GM13976 (cell line): Measurements from ENCODE around the gene INPP5B.

Source experiments
- DNase-seq: peaks from one replicate; pipeline ENCODE4 v3.0.0; 2012; ENCODE audit warnings: low spot score
- in situ Hi-C: fragments of 300-500 bp; cut with MboI; formaldehyde crosslinking; loops from one replicate; pipeline ENCODE4 v1.12.0; 2022; ENCODE audit warnings: low sequenced_read_pairs, mixed read lengths, inconsistent platforms; ENCODE audit not compliant: unreplicated experiment
- TF ChIP-seq, protein P1 (sequence below): IDR thresholded peaks from 2 replicates; pipeline ENCODE4 v1.5.1; 2012; ENCODE audit warnings: borderline replicate concordance, mild to moderate bottlenecking; ENCODE audit not compliant: insufficient read depth; ENCODE audit errors: extremely low read depth, missing control alignments, control extremely low read depth

Gene INPP5B

DNA sequence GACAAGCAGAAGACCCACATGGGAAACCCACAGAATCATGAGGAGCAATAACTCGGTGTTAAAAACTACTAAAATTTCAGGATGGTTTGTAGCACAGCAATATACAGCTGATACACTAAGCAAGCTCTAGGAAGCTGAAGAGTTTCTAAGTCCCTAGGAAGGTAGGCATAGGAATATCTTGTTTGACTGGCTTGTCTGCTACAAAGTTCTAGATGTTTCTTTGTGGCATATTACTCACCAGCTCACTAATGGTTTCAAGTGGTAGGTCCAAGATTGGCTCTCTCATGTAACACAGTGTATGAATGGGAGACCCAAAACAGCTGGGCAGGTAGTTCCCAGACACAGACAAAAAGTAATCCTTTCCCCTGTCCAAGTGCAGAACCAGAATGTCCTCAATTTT lies 74.2 kb downstream of the INPP5B start:
- DNase-seq: no peak
- TF ChIP-seq, protein P1, sequence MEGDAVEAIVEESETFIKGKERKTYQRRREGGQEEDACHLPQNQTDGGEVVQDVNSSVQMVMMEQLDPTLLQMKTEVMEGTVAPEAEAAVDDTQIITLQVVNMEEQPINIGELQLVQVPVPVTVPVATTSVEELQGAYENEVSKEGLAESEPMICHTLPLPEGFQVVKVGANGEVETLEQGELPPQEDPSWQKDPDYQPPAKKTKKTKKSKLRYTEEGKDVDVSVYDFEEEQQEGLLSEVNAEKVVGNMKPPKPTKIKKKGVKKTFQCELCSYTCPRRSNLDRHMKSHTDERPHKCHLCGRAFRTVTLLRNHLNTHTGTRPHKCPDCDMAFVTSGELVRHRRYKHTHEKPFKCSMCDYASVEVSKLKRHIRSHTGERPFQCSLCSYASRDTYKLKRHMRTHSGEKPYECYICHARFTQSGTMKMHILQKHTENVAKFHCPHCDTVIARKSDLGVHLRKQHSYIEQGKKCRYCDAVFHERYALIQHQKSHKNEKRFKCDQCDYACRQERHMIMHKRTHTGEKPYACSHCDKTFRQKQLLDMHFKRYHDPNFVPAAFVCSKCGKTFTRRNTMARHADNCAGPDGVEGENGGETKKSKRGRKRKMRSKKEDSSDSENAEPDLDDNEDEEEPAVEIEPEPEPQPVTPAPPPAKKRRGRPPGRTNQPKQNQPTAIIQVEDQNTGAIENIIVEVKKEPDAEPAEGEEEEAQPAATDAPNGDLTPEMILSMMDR: no peak
- in situ Hi-C loops: no loop called here

DNA sequence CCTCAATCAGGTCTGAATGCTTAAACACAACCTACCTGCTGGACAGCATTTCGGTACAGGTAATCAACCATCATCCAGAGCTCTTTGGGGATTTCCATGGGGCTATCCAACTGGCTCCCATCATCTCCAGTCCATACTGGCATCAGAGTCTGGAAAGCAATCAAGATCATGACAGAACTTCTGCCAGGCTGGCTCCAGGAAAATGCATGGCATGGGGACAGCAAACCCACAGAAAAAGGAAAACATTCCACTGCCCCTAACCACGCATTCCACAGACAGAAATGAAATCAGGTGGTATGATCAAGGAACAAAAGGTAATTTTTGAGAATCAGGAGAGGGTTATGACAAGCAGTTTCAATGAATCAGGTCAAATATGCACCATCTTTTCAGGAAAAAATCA lies 78.4 kb downstream of the INPP5B start:
- in situ Hi-C loops: no loop called here
- DNase-seq: no peak
- TF ChIP-seq, protein P1: no peak

DNA sequence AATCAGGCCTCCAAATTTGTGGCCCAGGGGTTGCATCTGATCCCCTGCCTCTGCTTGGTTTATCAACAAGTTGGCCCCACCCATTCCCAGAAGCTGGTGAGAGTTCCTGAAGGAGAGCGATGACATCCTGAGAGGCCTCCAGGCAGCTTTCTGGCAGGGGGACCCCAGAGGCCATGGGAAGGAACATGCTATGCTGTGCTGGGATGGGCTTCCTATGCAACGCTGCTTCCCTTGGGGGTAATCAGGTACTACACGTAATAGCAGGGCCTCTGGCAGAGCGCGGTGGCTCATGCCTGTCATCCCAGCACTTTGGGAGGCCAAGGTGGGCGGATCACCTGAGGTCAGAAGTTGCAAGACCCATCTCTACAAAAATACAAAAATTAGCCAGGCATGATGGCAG lies 79.1 kb downstream of the INPP5B start:
- TF ChIP-seq, protein P1: no peak
- no peak for DNase-seq
- in situ Hi-C loops: no loop called here

DNA sequence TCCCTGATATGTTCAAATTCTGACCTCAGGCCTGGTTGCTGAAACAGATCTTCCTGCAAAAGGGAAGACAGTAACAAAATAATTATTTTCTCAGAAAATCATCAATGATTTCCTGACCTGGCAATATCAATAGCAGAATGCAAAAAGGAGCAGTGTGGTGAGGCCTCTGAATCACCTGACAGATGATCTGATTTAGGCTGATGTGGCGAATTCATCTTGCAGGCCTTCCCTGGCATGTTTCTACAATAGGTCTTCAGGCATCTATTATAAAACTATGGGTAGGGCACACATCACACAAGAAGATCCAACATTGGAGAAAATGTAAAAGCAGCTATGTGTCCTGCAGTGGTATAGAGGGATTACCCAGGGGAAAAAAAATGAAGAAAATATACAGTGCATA lies 80.4 kb downstream of the INPP5B start:
- TF ChIP-seq, protein P1: no peak
- in situ Hi-C loops: no loop called here
- DNase-seq: no peak

DNA sequence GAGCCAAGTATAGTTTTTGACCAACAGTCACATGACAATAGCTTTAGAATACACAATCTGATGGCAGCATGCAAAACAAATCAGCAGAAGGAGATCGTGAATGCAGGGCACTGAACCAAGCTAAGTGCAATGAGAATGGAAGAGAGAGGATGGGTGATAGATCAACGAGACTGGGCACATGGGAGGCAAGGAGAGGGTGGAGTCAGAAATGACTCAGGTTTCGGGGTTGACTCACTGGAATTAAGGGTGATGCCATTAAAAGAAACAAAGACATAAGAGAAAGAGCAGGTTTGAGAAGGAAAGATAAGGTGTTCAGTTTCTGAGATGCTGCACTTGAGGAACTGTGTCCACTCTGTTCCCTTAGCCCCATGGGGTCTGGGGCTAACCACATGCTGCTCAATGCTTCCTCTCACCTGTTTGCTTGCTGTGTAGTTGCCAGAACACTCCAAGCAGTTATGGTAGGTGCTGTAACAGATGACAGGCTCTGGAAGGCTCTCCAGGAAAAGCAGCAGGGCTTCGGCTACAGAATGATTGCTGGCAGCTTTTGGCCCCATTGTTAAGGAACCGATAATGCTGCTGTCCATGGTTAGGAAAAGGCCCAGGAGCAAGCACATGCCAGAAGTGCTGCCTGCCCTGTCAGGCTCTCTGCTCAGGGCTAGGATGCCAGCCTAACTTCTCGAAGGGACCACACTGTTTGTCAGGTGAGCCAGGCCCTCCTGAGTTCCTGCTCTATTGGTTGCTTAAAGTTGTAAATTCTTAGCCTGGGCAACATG lies 81.3 kb downstream of the INPP5B start:
- TF ChIP-seq, protein P1: no peak
- DNase-seq: no peak
- in situ Hi-C loops: no loop called here

DNA sequence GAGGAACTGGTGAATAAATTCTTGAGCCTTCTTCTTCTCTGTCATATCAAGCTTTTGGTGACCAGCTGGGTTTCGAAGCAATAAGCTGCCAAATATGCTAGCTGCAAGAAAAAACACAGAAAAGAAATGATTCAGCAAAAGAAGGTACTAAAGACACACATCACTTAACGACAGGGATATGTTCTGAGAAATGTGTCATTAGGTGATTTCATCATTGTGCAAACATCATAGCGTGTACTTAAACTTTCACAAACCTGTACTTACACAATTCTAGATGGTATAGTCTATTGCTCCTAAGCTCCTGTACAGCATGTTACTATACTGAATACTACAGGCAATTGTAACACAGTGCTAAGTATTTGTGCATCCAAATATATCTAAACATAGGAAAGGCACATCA lies 84.5 kb downstream of the INPP5B start:
- in situ Hi-C loops: no loop called here
- TF ChIP-seq, protein P1: no peak
- no peak for DNase-seq
